Measurements from ENCODE around the gene TMCC2. TPM values are rescaled to one million over a fixed set of nuclear protein-coding genes. Genes with fewer than 3 reads are reported as not detected.

TMCC2 gene
- total RNA-seq, 1 donor from 2014 or later, result 7.1 TPM

- Mint-ChIP-seq H3K4me3 (no peak overlapping the region), H3K27me3 (ENCODE audit: insufficient read depth, low read depth) (no peaks in the 10 kb centered on the region), H3K27ac (no peak overlapping the region), H3K4me1 (peaks cover 29% of the 10 kb centered on the region), H3K36me3 (peaks cover 8% of the 10 kb centered on the region), H3K9me3 (no peaks in the 10 kb centered on the region)
- no peaks in the 10 kb centered on the region for H3K9me3 ChIP-seq (ENCODE audit: low read depth)
- no peaks in the 10 kb centered on the region for H3K36me3 ChIP-seq
- no peak overlapping the region for H3K27ac ChIP-seq
- H3K4me3 ChIP-seq, result no peak overlapping the region
- no peak overlapping the region for H2AFZ ChIP-seq (replicated peaks)
- H3K9ac ChIP-seq, result no peak overlapping the region
- no peak for DNase-seq (ENCODE audit: low spot score)
- H3K79me2 ChIP-seq (ENCODE audit: low read depth), result peaks cover 92% of the 10 kb centered on the region
- no peak for TF ChIP-seq EZH2 (IDR thresholded peaks at IDR 0.05)
- no peak for TF ChIP-seq CTCF (IDR thresholded peaks at IDR 0.05)
- TF ChIP-seq EZH2phosphoT487 (IDR thresholded peaks at IDR 0.05), result no peak
- H3K27me3 ChIP-seq, result no peaks in the 10 kb centered on the region
- H3K4me2 ChIP-seq, result no peak overlapping the region
- peaks cover 78% of the 10 kb centered on the region for H4K20me1 ChIP-seq (ENCODE audit: low read depth)
- no peaks in the 10 kb centered on the region for H3K4me1 ChIP-seq
- no peaks in the 10 kb centered on the region for H3F3A ChIP-seq (ENCODE audit: low read depth)
Measured at GRCh38 chr1:205199931-205200299, 27.8 kb upstream of the TMCC2 start.

- Mint-ChIP-seq H3K27ac (no peak overlapping the region), H3K27me3 (ENCODE audit: insufficient read depth, low read depth) (no peaks in the 10 kb centered on the region), H3K36me3 (peaks cover 4% of the 10 kb centered on the region), H3K4me1 (peaks cover 29% of the 10 kb centered on the region), H3K9me3 (no peaks in the 10 kb centered on the region), H3K4me3 (no peak overlapping the region)
- no peak overlapping the region for H3K27ac ChIP-seq
- H3K27me3 ChIP-seq, result no peaks in the 10 kb centered on the region
- no peak for DNase-seq (ENCODE audit: low spot score)
- no peak overlapping the region for H2AFZ ChIP-seq (replicated peaks)
- H3K4me3 ChIP-seq, result no peak overlapping the region
- H3F3A ChIP-seq (ENCODE audit: low read depth), result peaks cover 9% of the 10 kb centered on the region
- H3K79me2 ChIP-seq (ENCODE audit: low read depth), result peaks cover 92% of the 10 kb centered on the region
- no peaks in the 10 kb centered on the region for H3K9me3 ChIP-seq (ENCODE audit: low read depth)
- no peak overlapping the region for H3K4me2 ChIP-seq
- H4K20me1 ChIP-seq (ENCODE audit: low read depth), result peaks cover 69% of the 10 kb centered on the region
- peaks cover 8% of the 10 kb centered on the region for H3K4me1 ChIP-seq
- H3K36me3 ChIP-seq, result no peaks in the 10 kb centered on the region
- TF ChIP-seq EZH2phosphoT487 (IDR thresholded peaks at IDR 0.05), result no peak
- no peak for TF ChIP-seq EZH2 (IDR thresholded peaks at IDR 0.05)
- TF ChIP-seq CTCF (IDR thresholded peaks at IDR 0.05), result no peak
- no peak overlapping the region for H3K9ac ChIP-seq
Measured at GRCh38 chr1:205204552-205204951, 23.2 kb upstream of the TMCC2 start.

GRCh38 chr1:205205055-205205454 is 22.7 kb upstream of the TMCC2 start:
- H3K4me2 ChIP-seq, result no peak overlapping the region
- no peak overlapping the region for H3K4me3 ChIP-seq
- Mint-ChIP-seq H3K27me3 (ENCODE audit: insufficient read depth, low read depth) (no peaks in the 10 kb centered on the region), H3K4me3 (no peak overlapping the region), H3K27ac (no peak overlapping the region), H3K4me1 (peaks cover 30% of the 10 kb centered on the region), H3K9me3 (no peaks in the 10 kb centered on the region), H3K36me3 (peaks cover 2% of the 10 kb centered on the region)
- H3K9me3 ChIP-seq (ENCODE audit: low read depth), result no peaks in the 10 kb centered on the region
- H3K4me1 ChIP-seq, result peaks cover 13% of the 10 kb centered on the region
- H3F3A ChIP-seq (ENCODE audit: low read depth), result peaks cover 9% of the 10 kb centered on the region
- peaks cover 64% of the 10 kb centered on the region for H4K20me1 ChIP-seq (ENCODE audit: low read depth)
- TF ChIP-seq EZH2phosphoT487 (IDR thresholded peaks at IDR 0.05) (no peak), CTCF (IDR thresholded peaks at IDR 0.05) (no peak), EZH2 (IDR thresholded peaks at IDR 0.05) (no peak)
- H2AFZ ChIP-seq (replicated peaks), result no peak overlapping the region
- H3K27ac ChIP-seq, result no peak overlapping the region
- no peaks in the 10 kb centered on the region for H3K36me3 ChIP-seq
- no peak overlapping the region for H3K9ac ChIP-seq
- DNase-seq (ENCODE audit: low spot score), result no peak
- H3K27me3 ChIP-seq, result no peaks in the 10 kb centered on the region
- H3K79me2 ChIP-seq (ENCODE audit: low read depth), result peaks cover 92% of the 10 kb centered on the region

All from neural progenitor cell (in vitro differentiated cells).